Glutamatergic neuron (in vitro differentiated cells): ENCODE measurements around the gene ZNF737. TPM values are rescaled to one million over a fixed set of nuclear protein-coding genes. Genes with fewer than 3 reads are reported as not detected.
"Not testable (repeated sequence)": the region's sequence is repeated elsewhere in the genome, so short reads cannot be mapped to it uniquely, and the experiment has no call there.

Experiments used
- DNase-seq: peaks from one replicate; pipeline ENCODE4 v3.0.0; 2022
- H3K27ac Mint-ChIP-seq: one replicate; pipeline ENCODE4 v1.8.0; 2020; ENCODE audit warnings: mild to moderate bottlenecking, mixed read lengths, inconsistent platforms; ENCODE audit not compliant: unreplicated experiment
- H3K27me3 Mint-ChIP-seq: one replicate; pipeline ENCODE4 v1.8.0; 2020; ENCODE audit warnings: mild to moderate bottlenecking, moderate library complexity, mixed read lengths, inconsistent platforms; ENCODE audit not compliant: unreplicated experiment
- H3K36me3 Mint-ChIP-seq: one replicate; pipeline ENCODE4 v1.8.0; 2020; ENCODE audit warnings: mild to moderate bottlenecking, mixed read lengths, inconsistent platforms; ENCODE audit not compliant: unreplicated experiment
- H3K4me1 Mint-ChIP-seq: one replicate; pipeline ENCODE4 v1.8.0; 2020; ENCODE audit warnings: mild to moderate bottlenecking, low read depth, mixed read lengths, inconsistent platforms; ENCODE audit not compliant: unreplicated experiment
- H3K4me3 Mint-ChIP-seq: one replicate; pipeline ENCODE4 v1.8.0; 2020; ENCODE audit warnings: mild to moderate bottlenecking, mixed read lengths, inconsistent platforms; ENCODE audit not compliant: unreplicated experiment
- H3K9me3 Mint-ChIP-seq: one replicate; pipeline ENCODE4 v1.8.0; 2020; ENCODE audit warnings: mild to moderate bottlenecking, moderate library complexity, mixed read lengths, inconsistent platforms; ENCODE audit not compliant: unreplicated experiment
- total RNA-seq: library from RNA; stranded (reverse); fragmentation: NEBNext Ultra II Directional; extraction: Animal tissue kit (Norgen Biotek cat#: 25700); gene quantifications from one replicate; pipeline ENCODE4 v1.2.1, GENCODE V29; 2021; ENCODE audit not compliant: unreplicated experiment
- TF ChIP-seq, protein P1 (sequence below): fragments of 200-600 bp; sonication (generic); IDR thresholded peaks from one replicate; pipeline ENCODE4 v1.5.0; 2021; ENCODE audit not compliant: partially characterized antibody, unreplicated experiment

Gene ZNF737
- total RNA-seq, 1 donor from 2014 or later: 63.8 TPM

DNA sequence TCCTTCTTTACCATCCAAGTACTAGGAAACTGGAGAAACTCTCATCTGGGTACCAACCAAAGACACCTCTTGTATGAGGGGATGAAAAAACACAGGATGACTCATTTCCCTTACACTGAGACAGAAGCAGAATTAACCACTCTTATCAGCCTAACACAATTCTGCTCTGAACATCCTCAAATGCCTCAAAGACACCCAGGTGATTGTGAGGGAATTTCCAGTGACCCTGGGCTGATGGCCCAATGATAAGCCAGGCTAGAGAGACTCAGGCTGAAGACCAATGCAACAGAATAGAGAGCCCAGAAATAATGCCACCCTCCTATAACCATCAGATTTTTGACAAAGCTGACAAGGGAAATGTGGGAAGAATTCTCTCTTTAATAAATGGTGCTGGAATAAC lies 7.0 kb downstream of the ZNF737 start:
- Mint-ChIP-seq H3K9me3 (peaks cover 6% of the 10 kb centered on the region), H3K4me3 (no peak overlapping the region), H3K27me3 (peaks cover 14% of the 10 kb centered on the region), H3K27ac (no peak overlapping the region), H3K36me3 (peaks cover 74% of the 10 kb centered on the region), H3K4me1 (peaks cover 2% of the 10 kb centered on the region)
- DNase-seq: no peak
- TF ChIP-seq, protein P1, sequence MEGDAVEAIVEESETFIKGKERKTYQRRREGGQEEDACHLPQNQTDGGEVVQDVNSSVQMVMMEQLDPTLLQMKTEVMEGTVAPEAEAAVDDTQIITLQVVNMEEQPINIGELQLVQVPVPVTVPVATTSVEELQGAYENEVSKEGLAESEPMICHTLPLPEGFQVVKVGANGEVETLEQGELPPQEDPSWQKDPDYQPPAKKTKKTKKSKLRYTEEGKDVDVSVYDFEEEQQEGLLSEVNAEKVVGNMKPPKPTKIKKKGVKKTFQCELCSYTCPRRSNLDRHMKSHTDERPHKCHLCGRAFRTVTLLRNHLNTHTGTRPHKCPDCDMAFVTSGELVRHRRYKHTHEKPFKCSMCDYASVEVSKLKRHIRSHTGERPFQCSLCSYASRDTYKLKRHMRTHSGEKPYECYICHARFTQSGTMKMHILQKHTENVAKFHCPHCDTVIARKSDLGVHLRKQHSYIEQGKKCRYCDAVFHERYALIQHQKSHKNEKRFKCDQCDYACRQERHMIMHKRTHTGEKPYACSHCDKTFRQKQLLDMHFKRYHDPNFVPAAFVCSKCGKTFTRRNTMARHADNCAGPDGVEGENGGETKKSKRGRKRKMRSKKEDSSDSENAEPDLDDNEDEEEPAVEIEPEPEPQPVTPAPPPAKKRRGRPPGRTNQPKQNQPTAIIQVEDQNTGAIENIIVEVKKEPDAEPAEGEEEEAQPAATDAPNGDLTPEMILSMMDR: no peak

DNA sequence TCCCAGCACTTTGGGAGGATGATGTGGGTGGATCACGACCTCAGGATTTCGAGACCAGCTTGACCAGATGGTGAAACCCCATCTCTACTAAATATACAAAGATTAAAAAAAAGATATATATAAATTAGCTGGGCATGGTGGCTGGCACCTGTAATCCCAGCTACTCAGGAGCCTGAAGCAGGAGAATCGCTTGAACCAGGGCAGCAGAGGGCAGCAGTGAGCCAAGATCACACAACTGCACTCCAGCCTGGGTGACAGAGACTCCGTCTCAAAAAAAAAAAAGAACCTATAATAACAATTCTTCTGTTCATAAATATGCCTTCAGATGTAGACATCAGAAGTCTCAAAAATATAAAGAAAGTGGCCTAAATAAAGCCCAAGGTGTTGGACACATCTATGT lies 7.6 kb downstream of the ZNF737 start:
- peak; percentile 40 for DNase-seq
- Mint-ChIP-seq H3K4me1 (peaks cover 2% of the 10 kb centered on the region), H3K36me3 (peaks cover 71% of the 10 kb centered on the region), H3K4me3 (no peak overlapping the region), H3K9me3 (peaks cover 6% of the 10 kb centered on the region), H3K27me3 (peaks cover 13% of the 10 kb centered on the region), H3K27ac (no peak overlapping the region)
- TF ChIP-seq, protein P1: peak; percentile 32

DNA sequence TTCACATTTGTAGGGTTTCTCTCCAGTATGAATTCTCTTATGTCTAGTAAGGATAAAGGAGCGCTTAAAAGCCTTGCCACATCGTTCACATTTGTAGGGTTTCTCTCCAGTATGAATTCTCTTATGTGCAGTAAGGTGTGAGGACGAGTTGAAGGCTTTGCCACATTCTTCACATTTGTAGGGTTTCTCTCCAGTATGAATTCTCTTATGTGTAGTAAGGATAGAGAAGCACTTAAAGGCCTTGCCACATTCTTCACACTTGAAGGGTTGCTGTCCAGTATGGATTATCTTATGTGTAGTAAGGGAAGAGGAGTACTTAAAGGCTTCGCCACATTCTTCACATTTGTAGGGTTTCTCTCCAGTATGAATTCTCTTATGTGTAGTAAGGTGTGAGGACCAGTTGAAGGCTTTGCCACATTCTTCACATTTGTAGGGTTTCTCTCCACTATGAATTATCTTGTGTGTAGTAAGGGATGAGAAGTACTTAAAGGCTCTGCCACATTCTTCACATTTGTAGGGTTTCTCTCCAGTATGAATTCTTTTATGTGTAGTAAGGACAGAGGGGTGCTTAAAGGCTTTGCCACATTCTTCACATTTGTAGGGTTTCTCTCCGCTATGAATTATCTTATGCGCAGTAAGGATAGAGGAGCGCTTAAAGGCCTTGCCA lies 20.8 kb downstream of the ZNF737 start:
- peaks cover 56% of the 10 kb centered on the region for H3K9me3 Mint-ChIP-seq
- not testable (repeated sequence) for DNase-seq, H3K27ac Mint-ChIP-seq, H3K4me1 Mint-ChIP-seq, H3K4me3 Mint-ChIP-seq
- peaks cover 18% of the 10 kb centered on the region for H3K27me3 Mint-ChIP-seq
- H3K36me3 Mint-ChIP-seq: peaks cover 63% of the 10 kb centered on the region

DNA sequence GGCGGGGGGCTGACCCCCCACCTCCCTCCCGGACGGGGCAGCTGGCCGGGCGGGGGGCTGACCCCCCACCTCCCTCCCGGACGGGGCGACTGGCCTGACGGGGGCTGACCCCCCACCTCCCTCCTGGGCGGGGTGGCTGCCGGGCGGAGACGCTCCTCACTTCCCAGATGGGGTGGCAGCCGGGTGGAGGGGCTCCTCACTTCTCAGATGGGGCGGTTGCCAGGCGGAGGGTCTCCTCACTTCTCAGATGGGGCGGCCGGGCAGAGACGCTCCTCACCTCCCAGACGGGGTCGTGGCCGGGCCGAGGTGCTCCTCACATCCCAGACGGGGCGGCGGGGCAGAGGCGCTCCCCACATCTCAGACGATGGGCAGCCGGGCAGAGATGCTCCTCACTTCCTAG lies 35.3 kb downstream of the ZNF737 start:
- peaks cover 20% of the 10 kb centered on the region for H3K36me3 Mint-ChIP-seq
- H3K27me3 Mint-ChIP-seq, H3K9me3 Mint-ChIP-seq, H3K27ac Mint-ChIP-seq, H3K4me3 Mint-ChIP-seq, H3K4me1 Mint-ChIP-seq: not testable (repeated sequence)
- peak; percentile 15 for DNase-seq

DNA sequence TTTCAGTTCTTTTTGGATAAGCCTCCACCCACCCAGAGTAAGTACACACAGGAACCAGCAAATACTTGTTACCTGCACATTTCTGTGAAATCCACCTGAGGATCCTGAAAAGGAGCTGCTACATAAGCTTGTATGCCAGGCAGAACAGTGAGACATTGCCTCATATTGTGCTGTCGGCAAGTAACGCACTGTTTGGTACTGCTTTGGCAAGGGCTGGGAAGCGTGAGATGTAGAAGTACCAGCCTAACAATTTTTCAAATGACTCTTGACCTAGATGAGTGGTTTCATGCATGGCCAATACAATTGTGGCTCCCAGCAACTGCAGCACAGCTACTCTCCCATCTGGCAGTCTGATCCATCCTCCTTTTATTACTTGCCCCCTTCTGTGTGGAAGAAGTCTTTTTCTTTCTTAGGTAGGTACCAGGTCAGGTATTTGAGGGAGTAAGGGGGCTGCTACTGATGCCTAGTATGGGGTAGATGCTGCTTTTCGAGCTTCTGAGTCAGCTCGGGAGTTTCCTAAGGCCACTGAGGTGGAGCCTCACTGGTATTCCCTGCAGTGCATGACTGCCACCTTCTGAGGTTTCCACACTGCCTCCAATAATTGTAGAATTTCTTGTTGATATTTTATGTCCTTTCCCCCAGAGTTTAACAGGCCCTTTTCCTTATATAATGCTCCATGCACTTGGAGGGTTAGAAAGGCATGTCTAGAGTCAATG lies 52.2 kb downstream of the ZNF737 start:
- DNase-seq: no peak
- no peak overlapping the region for H3K27ac Mint-ChIP-seq
- H3K9me3 Mint-ChIP-seq: peaks cover 12% of the 10 kb centered on the region
- no peaks in the 10 kb centered on the region for H3K4me1 Mint-ChIP-seq
- H3K4me3 Mint-ChIP-seq: no peak overlapping the region
- H3K36me3 Mint-ChIP-seq: peaks cover 5% of the 10 kb centered on the region
- peaks cover 5% of the 10 kb centered on the region for H3K27me3 Mint-ChIP-seq
- TF ChIP-seq, protein P1: no peak

DNA sequence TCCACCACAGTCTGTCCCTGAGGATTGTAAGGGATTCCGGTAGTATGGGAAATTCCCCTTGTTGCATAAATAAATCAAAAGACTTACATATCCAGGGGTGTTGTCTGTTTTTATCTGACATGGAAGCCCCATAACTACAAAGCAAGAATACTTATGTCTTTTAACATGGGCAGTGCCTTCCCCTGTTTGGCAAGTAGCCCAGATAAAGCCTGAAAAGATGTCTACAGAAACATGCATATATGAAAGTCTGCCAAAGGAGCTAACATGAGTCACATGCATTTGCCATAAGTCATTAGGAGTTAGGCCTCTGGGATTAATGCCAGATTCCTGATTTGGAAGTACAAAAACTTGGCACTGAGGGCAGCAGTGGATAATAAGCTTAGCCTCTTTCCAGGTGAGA lies 62.1 kb downstream of the ZNF737 start:
- H3K9me3 Mint-ChIP-seq: peaks cover 5% of the 10 kb centered on the region
- no peaks in the 10 kb centered on the region for H3K4me1 Mint-ChIP-seq
- no peak for DNase-seq
- H3K27ac Mint-ChIP-seq: no peak overlapping the region
- no peak overlapping the region for H3K4me3 Mint-ChIP-seq
- peaks cover 22% of the 10 kb centered on the region for H3K36me3 Mint-ChIP-seq
- H3K27me3 Mint-ChIP-seq: no peaks in the 10 kb centered on the region
- TF ChIP-seq, protein P1: no peak
